GM18858 (cell line): Measurements from ENCODE around the gene THSD8.
"Not testable (repeated sequence)": the region's sequence is repeated elsewhere in the genome, so short reads cannot be mapped to it uniquely, and the experiment has no call there.

Experiments used
- ATAC-seq: cut with Tn5 transposase; IDR thresholded peaks from one replicate; pipeline ENCODE4 v1.9.1; 2021; ENCODE audit not compliant: unreplicated experiment

Gene THSD8

GRCh38 chr19:12792051-12792852 lies 9.6 kb upstream of the THSD8 start:
- no peak for ATAC-seq

DNA sequence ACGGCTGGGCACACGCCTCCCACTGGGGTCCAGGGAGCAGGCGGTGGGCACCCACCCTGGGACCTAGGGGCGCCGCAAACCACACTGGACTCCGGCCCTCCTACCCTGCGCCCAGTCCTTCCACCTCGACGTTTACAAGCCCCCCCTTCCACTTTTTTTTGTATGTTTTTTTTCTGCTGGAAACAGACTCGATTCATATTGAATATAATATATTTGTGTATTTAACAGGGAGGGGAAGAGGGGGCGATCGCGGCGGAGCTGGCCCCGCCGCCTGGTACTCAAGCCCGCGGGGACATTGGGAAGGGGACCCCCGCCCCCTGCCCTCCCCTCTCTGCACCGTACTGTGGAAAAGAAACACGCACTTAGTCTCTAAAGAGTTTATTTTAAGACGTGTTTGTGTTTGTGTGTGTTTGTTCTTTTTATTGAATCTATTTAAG lies 9.0 kb upstream of the THSD8 start:
- no peak for ATAC-seq

- ATAC-seq = no peak
These were observed 8.3 kb upstream of the THSD8 start for GRCh38 chr19:12793290-12794195.

GRCh38 chr19:12794196-12794941 lies 7.5 kb upstream of the THSD8 start:
- ATAC-seq = no peak

DNA sequence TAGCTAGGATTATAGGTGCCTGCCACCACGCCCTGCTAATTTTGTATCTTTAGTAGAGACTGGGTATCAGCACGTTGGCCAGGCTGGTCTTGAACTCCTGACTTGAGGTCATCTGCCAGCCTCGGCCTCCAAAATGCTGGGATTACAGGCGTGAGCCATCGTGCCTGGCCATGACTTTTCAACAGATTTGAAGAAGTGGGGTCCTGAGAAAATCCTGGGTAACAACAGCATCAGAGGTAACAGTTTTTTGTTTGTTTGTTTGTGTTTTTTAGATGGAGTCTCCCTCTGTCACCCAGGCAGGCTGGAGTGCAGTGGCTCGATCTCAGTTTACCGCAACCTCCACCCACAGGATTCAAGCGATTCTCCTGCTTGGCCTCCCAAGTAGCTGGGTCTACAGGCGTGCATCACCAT lies 6.9 kb upstream of the THSD8 start:
- no peak for ATAC-seq

DNA sequence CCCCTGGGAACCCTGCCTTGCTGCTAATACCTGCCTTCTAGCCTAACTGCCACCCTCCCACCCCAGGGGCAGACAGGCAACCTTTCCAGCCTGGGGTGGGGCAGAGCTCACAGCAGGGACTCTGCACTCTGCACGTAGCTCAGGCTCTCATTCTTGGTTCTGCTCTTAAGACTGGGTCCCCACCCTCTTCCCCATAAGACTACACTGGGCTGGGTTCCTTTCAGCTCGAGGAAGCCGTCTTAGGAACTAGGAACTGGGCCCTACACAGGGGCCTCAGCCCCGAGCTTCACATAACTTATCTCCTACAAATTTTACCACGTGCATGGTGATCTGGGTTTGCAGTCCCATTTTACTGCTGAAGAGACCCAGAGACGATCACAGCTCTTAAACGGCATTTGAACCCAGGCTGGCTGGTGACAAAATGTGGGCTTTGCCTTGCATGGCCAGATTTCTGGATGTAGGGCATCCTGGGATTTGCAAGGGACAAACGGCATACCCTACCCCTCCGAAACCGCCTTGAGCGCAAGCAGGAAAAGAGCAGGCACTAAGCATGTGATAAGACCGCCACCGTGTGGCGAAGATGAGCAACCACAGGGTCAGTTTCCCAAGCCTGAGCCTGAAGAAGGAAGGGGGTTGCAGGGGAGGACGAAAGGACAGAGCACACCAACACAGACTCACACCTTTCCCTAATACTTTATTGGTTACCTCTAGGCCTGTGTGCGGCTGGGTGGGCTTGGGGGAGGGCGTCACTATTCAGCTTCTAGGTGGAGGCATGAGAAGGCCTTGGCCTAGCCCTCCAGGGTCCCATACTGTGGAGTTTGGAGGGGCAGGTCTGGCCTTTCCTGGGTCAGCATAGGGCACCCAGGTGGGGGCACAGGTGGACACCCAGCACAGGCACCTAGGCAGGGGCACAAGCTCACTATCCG lies 5.5 kb upstream of the THSD8 start:
- ATAC-seq = no peak

GRCh38 chr19:12797141-12797587 lies 4.7 kb upstream of the THSD8 start:
- ATAC-seq = no peak

- not testable (repeated sequence) for ATAC-seq
These were observed 4.3 kb upstream of the THSD8 start for GRCh38 chr19:12797607-12798006.

GRCh38 chr19:12799742-12800465 lies 2.0 kb upstream of the THSD8 start:
- no peak for ATAC-seq

DNA sequence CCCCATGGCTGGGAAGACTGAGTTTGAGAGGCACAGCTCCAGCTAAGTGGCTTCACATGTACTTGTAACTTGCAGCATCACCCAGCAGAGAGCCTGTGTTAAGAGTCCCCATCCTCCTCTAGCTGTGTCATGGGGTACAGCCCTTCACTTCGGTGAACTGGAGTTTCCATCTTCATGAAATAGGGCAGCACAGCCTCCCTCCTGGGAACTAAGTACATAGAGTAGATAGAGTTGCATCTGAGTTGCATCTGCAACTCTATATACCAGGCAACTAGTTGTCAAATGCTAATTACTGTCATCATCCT lies 1.5 kb upstream of the THSD8 start:
- ATAC-seq = no peak

DNA sequence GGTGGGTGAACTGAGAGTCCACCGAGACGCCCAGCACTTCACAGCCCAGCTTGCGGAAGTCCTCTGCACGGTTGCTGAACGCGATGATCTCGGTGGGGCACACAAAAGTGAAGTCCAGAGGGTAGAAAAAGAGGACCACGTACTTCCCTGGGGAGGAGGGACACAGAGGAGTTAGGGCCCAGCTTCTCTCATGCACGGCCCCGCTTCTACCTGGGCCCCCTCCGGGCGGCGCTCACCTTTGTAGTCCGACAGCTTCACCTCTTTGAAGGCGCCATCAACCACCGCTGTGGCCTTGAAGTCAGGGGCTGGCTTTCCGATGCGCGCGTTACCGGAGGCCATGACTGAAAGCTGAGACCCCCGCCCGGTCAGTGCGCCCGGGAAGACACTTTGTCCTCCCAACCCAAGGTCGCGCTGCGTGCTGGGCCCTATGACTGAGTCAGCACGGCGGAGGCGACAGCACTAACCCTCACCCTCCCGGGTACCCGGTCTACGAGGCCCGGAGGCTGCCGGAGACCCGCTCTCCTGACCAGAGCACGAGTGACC lies 875 bp upstream of the THSD8 start:
- no peak for ATAC-seq

- ATAC-seq = no peak
These were observed 618 bp downstream of the THSD8 start for GRCh38 chr19:12802267-12803106.

GRCh38 chr19:12804051-12804450 lies 2.2 kb downstream of the THSD8 start:
- no peak for ATAC-seq

GRCh38 chr19:12806242-12807081 lies 4.6 kb downstream of the THSD8 start, which contains the start of gene RNASEH2A:
Gene RNASEH2A, plus strand, starts transcription at chr19:12806584. Its CDS starts 90 bp downstream, at chr19:12806674.
- ATAC-seq = peak; percentile 83

- no peak for ATAC-seq
These were observed 13.2 kb downstream of the THSD8 start for GRCh38 chr19:12815088-12815487.

- ATAC-seq = not testable (repeated sequence)
These were observed 15.3 kb downstream of the THSD8 start for GRCh38 chr19:12817188-12817587.

GRCh38 chr19:12817810-12818209 lies 15.9 kb downstream of the THSD8 start:
- ATAC-seq = not testable (repeated sequence)
